HFF-Myc (cell line): ENCODE results near the gene SLC29A4.

Source experiments
- DNase-seq: peaks from one replicate; pipeline ENCODE4 v3.0.0-alpha.2; 2011; ENCODE audit warnings: low read depth; ENCODE audit errors: extremely low read depth
- H3K4me3 ChIP-seq: replicated peaks from 2 replicates; pipeline ENCODE4 v1.5.1; 2011; ENCODE audit warnings: low read depth, mild to moderate bottlenecking, control low read depth, low read length
- CTCF ChIP-seq: IDR thresholded peaks from 2 replicates; pipeline ENCODE4 v1.5.1; 2012; ENCODE audit warnings: mild to moderate bottlenecking, low read depth, low read length, control low read depth; ENCODE audit errors: missing control alignments

Gene SLC29A4

GRCh38 chr7:5345671-5346070 is 62.9 kb downstream of the SLC29A4 start:
- H3K4me3 ChIP-seq = no peak overlapping the region
- no peak for DNase-seq
- TF ChIP-seq CTCF = no peak

GRCh38 chr7:5348134-5349004 is 65.6 kb downstream of the SLC29A4 start:
- no peak for TF ChIP-seq CTCF
- DNase-seq = no peak

DNA sequence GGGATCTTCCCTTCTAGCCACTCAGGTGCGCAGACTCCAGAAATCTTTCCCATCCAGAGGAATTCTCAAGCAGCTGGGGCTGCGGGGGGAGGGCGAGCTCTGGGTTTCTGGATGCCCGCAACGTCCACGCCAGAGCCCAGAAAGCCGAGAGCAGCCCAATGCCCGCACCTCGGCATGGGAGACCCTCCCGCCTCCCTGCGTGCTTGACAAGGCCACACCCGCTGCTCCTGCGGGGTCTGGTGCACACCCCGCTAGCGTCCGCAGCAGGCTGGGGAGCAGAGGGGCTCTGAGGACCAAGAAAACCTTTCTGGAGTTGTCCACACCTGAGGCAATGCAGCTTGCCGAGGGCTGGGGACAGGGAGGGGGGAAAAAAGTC is 66.2 kb downstream of the SLC29A4 start:
- no peak for TF ChIP-seq CTCF

More at GRCh38 chr7:5348134-5349004, 65.6 kb downstream of the SLC29A4 start:
- H3K4me3 ChIP-seq = no peak overlapping the region

DNA sequence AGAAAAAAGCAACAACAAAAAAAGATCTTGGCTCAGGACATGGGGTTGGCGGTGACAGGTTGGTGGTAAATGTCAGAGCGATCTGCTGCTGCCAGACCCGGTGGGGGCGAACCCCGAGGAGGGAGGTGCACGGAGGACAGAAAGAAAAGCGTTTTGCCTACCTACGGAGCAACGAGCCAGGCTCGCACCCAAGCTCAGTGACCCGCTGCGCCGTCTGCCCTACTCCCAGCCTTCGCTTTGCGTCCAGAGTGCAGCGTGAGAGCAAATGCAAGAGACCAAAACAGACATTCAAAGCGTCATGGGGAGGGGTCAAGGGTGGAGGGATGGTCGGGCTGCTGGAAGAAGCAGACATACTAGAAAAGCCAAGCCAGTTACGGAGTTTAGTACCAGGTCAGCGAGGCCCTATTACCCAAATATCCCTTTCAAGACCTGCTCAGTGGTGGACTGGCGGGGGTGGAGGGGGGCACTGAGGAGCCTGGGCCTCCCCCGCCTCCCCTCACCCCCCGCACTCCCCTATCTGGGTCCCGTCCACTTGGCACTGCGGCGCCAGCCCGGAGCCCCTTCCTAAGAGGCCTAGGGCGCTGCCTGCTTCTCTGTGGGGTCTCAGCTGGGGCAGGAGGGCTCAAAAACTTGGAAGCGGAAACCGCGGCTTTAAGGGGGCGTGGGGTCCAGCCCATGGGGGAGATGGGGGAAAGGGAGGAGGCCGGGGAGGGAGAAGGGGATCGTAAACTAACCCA is 66.9 kb downstream of the SLC29A4 start:
- no peak for TF ChIP-seq CTCF
- no peak overlapping the region for H3K4me3 ChIP-seq
- DNase-seq = no peak

More for the DNA sequence above, 66.2 kb downstream of the SLC29A4 start:
- DNase-seq = no peak
- H3K4me3 ChIP-seq = no peak overlapping the region

- no peak for TF ChIP-seq CTCF
- no peak for DNase-seq
- H3K4me3 ChIP-seq = no peak overlapping the region
Observed at GRCh38 chr7:5350174-5350463, 67.4 kb downstream of the SLC29A4 start.

- H3K4me3 ChIP-seq = no peak overlapping the region
- no peak for TF ChIP-seq CTCF
- DNase-seq = no peak
Observed at GRCh38 chr7:5350600-5351385, 68.0 kb downstream of the SLC29A4 start.
